Measurements from ENCODE around the gene GRK1.

Gene GRK1

DNA sequence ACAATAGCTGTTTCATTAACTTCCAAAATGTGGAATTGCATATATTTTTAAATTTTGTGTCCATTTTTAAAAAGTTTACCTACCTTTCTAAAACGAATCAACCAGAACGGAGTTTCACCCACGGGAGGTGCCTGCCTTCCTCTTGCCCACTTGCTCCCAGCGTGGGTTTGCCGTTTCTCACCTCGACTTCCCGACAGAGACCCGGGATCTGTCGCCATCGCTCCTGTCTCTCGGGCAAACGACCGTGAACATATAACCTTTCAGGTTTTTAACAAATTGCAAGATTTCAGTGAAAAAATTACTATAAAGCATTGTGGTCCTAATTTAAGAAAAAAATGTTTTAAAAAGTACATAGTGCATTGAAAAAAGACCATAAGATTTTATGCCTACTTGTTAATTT lies 96.2 kb downstream of the GRK1 start:
- DNase-seq = no peak

DNA sequence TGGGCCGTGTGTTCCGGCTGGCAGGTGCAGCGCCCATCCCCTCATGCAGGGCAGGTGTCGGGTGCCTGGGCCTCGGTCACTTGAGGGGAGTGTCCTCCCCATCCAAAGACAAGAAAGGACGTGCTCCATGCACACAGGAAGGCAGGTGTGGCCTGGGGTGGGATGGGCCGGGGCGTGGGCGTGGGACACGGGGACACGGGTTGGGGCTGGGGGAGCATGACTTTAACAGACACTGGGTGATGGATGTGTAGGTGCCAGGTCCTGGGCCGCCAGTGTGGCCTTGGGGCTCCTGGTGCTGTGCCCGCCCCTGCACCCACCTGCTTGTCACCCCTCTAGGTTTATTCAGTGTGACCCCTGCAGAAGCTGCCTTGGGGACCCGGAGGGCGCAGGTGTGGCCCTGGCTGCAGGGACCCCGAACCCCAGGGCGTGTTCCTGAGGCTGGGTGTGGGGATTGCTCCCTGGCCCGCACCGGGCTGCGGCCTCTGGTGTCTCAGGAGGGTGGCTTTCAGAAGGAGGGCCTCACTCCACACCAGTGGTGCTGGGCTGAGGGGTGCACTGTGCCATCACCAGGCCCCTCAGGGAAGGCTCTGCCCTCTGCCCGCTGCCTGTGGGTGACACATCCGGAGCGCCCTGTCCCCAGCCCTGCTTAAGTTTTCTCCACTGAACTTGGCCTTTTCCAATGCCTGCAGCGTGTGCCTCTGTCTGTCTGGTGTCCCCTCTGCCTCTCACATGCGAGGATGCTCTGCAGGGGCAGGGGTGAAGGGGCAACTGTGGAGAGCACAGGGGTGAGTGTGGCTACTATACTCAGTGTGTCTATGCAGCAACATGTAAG lies 97.2 kb downstream of the GRK1 start:
- DNase-seq = no peak

GRCh38 chr13:113764793-113765563 lies 98.0 kb downstream of the GRK1 start:
- no peak for DNase-seq

DNA sequence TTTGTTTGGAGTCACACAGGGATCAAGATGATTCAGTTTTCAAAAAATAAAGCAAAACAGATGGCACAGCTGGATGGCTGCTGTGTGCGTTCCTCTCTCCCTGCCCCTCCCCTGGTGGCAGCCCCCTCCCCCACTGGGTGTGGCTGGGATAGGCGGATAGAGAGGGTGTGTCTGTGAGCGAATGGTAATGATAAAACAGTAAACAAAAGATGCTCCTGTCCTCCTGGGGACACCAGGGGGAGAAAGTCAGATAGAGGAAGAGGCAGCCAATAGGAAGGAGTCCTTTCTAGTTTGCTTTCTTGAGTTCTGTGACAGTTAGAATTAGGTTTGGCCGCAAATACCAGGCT lies 98.5 kb downstream of the GRK1 start:
- DNase-seq = no peak

GRCh38 chr13:113766035-113766800 lies 99.2 kb downstream of the GRK1 start:
- DNase-seq = no peak

- no peak for DNase-seq
These were observed 100.3 kb downstream of the GRK1 start for GRCh38 chr13:113767366-113767765.

DNA sequence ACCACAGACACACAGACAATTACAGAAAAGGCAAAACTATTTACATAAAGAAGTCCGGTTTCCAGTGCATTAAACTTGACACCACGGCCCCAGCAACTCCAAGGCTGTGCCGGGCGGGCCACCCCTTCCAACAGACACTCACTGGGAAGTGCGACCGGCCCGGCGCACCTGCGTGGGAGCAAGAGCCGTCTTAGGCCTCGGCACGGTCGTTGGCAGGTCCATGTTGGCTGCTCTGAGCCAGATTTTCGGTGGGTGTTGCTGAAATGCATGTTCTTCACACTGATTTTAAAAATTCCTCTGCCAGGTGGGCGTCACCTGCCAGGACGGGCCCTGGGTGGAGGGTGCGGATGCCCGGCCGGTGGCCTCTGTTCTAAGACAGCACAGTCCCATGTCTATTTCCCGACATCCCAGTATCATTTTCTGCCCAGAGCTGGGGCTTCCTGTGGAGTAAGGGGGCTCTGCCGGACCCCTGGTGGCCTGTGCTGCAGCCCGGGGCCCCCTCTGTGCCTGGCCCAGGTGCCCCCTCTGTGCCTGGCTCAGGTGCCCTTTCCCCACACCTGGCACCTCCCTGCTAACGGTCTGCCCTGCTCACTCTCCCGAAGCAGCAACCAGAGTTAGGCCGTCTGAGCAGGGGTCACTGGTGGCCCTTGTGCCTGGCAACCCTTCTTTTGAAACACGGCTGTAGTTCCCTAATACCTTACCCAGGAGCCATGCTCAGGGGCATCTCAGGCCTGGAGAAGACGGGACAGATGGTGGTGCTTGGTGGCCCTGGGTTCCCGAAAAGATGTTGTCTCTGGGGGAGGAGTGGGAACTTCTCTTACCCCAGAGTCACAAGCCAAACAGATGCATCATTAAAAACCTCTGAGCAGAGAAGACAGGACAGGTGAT lies 101.2 kb downstream of the GRK1 start:
- no peak for DNase-seq

- DNase-seq = no peak
These were observed 102.1 kb downstream of the GRK1 start for GRCh38 chr13:113769106-113769505.

DNA sequence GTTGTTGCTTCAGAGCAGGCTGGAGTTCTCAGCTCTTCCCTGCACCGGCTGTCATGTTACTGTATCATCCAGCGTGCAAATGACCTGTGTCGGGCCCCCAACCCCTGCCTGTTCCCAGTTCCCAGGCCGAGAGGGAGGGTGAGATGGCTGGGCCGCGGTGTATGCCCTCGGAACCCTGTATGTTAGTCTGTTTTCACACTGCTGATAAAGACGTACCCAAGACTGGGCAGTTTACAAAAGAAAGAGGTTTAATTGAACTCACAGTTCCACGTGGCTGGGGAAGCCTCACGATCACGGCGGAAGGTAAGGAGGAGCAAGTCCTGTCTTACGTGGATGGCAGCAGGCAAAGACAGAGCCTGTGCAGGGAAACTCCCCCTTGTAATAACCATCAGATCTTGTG lies 102.9 kb downstream of the GRK1 start:
- no peak for DNase-seq

GRCh38 chr13:113770441-113770840 lies 103.4 kb downstream of the GRK1 start:
- DNase-seq = no peak

DNA sequence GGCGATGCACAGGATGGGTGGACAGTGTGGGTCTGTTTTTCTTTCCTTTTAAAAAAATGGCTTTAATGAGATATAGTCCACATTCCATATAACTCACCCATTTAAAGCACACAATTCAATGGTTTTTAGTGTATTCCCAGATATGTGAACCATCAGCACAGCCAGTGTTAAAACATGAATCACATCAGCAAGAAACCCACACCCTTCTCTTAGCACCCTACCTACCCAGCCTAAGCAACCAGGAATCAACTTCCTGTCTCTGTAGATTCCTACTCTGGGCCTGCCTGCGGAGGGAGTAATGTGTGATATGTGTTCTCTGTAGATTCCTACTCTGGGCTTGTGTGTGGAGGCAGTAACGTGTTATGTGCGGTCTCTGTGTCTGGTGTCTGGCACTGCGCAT lies 103.9 kb downstream of the GRK1 start:
- DNase-seq = no peak

GRCh38 chr13:113771709-113772331 lies 104.8 kb downstream of the GRK1 start:
- no peak for DNase-seq

DNA sequence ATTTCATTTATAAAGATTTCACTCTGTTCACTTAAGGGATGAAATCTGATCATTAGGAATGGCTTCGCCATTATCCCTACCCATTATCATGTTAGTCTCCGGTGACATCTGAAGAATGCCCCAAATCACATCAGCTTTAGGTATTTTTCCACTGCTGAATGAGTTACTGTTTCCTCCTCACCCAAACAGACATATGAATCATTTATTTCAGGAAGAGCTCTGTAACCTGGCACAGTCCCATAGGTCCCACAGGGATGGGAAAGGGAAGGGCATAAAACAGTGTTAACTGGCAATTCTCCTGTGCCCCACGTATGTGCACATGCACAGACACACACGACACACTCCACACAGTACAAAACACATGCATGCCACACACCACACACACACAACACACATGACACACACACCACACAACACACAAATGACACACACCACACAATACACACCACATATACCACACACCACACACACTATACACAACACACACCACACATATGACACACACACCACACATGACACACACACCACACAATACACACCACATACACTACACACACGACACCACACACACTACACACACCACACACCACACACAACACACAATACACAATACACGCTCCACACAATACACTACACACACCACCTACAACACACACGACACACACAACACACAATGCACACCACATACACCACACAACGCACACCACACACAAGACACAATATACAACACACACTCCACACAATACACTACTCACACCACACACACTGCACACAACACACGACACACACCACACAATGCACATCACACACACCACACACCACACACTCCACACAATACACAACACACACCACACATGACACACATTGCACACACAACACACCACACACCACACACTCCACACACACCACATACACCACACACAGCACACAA lies 107.4 kb downstream of the GRK1 start:
- no peak for DNase-seq

DNA sequence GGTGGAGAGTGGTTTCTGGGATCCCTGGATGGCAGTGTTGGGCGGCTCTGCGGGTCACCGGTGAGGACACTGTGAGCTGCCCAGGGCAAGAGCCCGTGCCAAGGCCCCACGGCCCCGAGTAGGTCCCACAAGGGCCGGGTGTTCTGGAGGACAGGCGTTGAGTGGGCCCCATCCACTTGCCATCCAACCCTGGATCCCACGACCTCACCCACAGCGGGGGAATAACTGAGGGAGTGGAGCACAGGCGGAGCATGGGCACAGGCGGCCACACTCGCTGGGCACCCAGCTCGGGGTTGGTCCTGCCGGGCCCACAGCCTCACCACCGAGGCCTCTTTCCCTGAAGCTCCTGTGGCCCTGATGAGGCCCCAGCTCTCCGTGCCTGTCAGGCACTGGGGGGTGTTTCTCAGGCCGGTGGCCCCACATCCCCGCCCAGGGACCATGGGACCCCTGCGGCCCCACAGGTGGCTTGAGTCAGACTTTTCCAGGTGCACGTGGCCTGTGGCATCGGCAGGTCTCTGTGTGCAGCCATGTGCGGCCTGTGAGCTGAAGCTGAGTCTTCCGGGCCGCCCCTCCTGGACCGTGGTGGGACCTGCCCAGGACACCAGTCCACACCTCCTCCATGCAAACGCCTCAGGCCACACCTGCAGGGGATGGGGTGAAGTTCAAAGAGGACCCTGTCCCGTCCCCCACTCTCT lies 108.6 kb downstream of the GRK1 start:
- DNase-seq = no peak

- no peak for DNase-seq
These were observed 109.5 kb downstream of the GRK1 start for GRCh38 chr13:113776231-113777125.

DNA sequence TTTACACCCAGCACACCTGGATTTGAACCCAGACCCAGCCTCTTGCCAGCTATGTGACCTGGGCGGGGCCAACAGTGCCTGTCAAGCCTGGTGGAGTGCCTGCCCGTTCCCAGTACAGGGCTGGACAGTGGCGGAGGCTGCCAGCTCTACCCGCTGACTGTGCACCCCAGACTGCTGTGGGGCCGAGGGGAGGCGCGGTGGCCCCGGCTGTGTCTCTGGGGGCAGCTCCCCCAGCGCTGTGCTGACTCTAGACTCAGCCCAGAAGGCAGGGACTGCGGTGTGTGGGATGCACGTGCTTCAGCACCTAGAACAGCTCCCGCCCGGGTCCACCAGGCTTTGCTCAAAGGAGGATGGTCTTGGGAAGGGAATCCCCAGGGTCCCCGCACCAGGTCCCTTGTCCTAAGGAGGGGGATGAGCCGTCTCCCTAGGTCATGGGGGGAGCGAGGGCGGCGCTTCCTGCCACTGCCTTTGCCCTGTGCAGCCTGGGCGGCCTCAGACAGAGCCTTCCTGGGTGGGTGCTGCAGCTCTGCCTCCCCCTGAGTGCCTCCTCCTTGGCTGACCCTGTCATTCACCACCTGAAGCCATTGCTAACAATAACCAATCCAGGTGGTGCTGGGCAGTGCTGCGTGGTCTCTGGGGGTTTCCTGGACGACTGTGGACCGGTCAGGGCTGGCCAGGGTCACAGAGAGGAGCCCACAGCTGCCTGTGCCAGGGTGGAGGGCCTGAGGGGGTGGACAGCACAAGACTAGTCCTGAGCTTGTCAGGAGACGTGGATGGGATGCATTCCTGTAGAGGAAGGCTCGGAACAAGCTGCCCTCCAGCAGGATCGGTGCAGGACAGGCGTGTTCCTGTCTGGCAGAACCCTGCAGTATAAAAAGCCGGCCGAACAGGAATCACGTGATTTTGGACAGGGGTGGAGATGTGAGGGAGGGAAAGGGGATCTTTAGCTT lies 110.6 kb downstream of the GRK1 start:
- DNase-seq = no peak

DNA sequence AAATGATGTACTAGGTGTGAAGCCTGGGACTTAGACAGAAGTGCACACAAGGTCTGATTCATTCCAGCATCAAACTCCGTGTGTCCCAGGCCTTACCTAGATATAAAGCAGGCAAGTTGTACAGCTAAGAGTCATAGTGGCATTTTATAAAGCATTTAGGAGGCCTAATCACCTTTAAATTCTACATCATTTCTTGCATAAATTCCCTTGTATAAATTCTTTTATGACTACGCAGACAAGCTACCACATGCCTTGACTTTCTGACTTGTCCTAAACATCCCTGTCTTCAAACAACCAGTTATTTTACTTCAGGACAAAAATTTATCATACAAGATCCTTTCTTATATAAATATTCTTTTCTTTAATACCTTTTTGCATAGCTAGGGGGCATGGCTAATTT lies 114.6 kb downstream of the GRK1 start:
- no peak for DNase-seq

- no peak for DNase-seq
These were observed 115.5 kb downstream of the GRK1 start for GRCh38 chr13:113782472-113782871.

All from CD4-positive, alpha-beta T cell treated with Interleukin-17A for 4 hours (primary cell).